Small intestine (tissue), 7 donors: ENCODE data around the gene VENTX. TPM values are rescaled to one million over a fixed set of nuclear protein-coding genes. Genes with fewer than 3 reads are reported as not detected.

Source experiments
- DNase-seq, 2 donors: peaks; one replicate each; pipeline versions ENCODE4 v3.0.0 to v3.0.0-alpha.2; 2013
- FAIRE-seq: peaks from 2 replicates; lab custom pipeline; 2012; peaks lifted over from hg19 to GRCh38; lab: Jason Lieb, UNC
- H3K27ac ChIP-seq, 3 donors: one replicate each; pipeline ENCODE4 v1.5.1; 2013; ENCODE audit warnings: low read length in 2 of 3, mild to moderate bottlenecking in 2 of 3, control low read depth in 1 of 3, inconsistent platforms in 1 of 3, low read depth in 1 of 3, moderate library complexity in 1 of 3
- H3K27me3 ChIP-seq, 3 donors: one replicate each; pipeline ENCODE4 v1.6.1; 2013; ENCODE audit warnings: low read length in 3 of 3, inconsistent platforms in 1 of 3; ENCODE audit not compliant: control insufficient read depth in 3 of 3, insufficient read depth in 3 of 3
- H3K36me3 ChIP-seq, 3 donors: one replicate each; pipeline ENCODE4 v1.6.1; 2013; ENCODE audit warnings: low read length in 3 of 3, inconsistent platforms in 1 of 3, low read depth in 1 of 3, mild to moderate bottlenecking in 1 of 3, moderate library complexity in 1 of 3; ENCODE audit not compliant: control insufficient read depth in 3 of 3, insufficient read depth in 2 of 3
- H3K4me1 ChIP-seq, 3 donors: one replicate each; pipeline ENCODE4 v1.6.1; 2013; ENCODE audit warnings: low read length in 2 of 3, inconsistent platforms in 1 of 3, low read depth in 1 of 3, mild to moderate bottlenecking in 1 of 3, moderate library complexity in 1 of 3; ENCODE audit not compliant: control insufficient read depth in 3 of 3, insufficient read depth in 2 of 3
- H3K4me3 ChIP-seq, 3 donors: one replicate each; pipeline ENCODE4 v1.5.1; 2013; ENCODE audit warnings: low read length in 3 of 3, control low read depth in 1 of 3, inconsistent platforms in 1 of 3, low read depth in 1 of 3, mild to moderate bottlenecking in 1 of 3, moderate library complexity in 1 of 3
- H3K9me3 ChIP-seq, 2 donors: one replicate each; pipeline ENCODE4 v1.6.1; 2013; ENCODE audit warnings: low read depth in 1 of 2, low read length in 1 of 2; ENCODE audit not compliant: control insufficient read depth in 2 of 2, insufficient read depth in 1 of 2
- WGBS, 3 donors: extraction: QIAGEN DNeasy Blood & Tissue Kit; methylation state at CpG; one replicate each; pipeline ENCODE4 v1.1.7; 2013; 5-methylcytosine and 5-hydroxymethylcytosine counted together
- polyA plus RNA-seq, 4 donors: library from polyadenylated mRNA; stranded (reverse) in 3 of 4; unstranded in 1 of 4; fragments of 200-250 nt in 3 of 4; fragments of 120-200 nt in 1 of 4; gene quantifications; one replicate each; pipeline versions ENCODE4 v1.2.1 to v1.2.3, GENCODE V29; 2013
- donor health status: healthy with polysubstance abuse.
- donor health status: control.
- donor health status: control.
- donor health status: Bipolar disorder and iron deficiency.
- donor health status: healthy.

The VENTX gene
- polyA plus RNA-seq, 4 donors: 0.19 to 0.30 TPM; not detected in 2

- DNase-seq: no peak
- 8 to 13% (median 13%) methylated on average over 6 of the region's 6 CpGs for WGBS, 3 donors
Observed at GRCh38 chr10:133276100-133276434, 38.4 kb downstream of the VENTX start.

GRCh38 chr10:133276435-133277201, 39.0 kb downstream of the VENTX start, which contains the start of gene ADAM8:
Gene ADAM8, minus strand, starts transcription at chr10:133276868. Its CDS starts 51 bp downstream, at chr10:133276817.
- peak within 1 kb of the TSS in 1 of 3 donors; percentile 59 for H3K4me3 ChIP-seq
- H3K27ac ChIP-seq: peak within 1 kb of the TSS; percentile 50 to 72 (median 53)
- peaks cover 2 to 34% (median 9%) of the 10 kb centered on the region in 3 donors for H3K36me3 ChIP-seq
- H3K9me3 ChIP-seq: no peaks in the 10 kb centered on the region
- 5 to 7% (median 6%) methylated on average over 45 to 63 of the region's 63 CpGs for WGBS, 3 donors
- DNase-seq (peak; percentile 22 to 57), FAIRE-seq (no peak)
- H3K4me1 ChIP-seq: peaks cover 0 to 34% (median 2%) of the 10 kb centered on the region in 3 donors
- peaks cover 0 to 17% (median 4%) of the 10 kb centered on the region in 3 donors for H3K27me3 ChIP-seq

More at GRCh38 chr10:133276100-133276434, 38.4 kb downstream of the VENTX start:
- no peak for FAIRE-seq
- peak overlapping the region in 1 of 3 donors; percentile 59 for H3K4me3 ChIP-seq
- peak overlapping the region in 2 of 3 donors; percentile 49 to 50 for H3K27ac ChIP-seq
- no peaks in the 10 kb centered on the region for H3K9me3 ChIP-seq
- peaks cover 0 to 32% (median 7%) of the 10 kb centered on the region in 3 donors for H3K36me3 ChIP-seq
- peaks cover 0 to 34% (median 2%) of the 10 kb centered on the region in 3 donors for H3K4me1 ChIP-seq
- peaks cover 0 to 17% (median 4%) of the 10 kb centered on the region in 3 donors for H3K27me3 ChIP-seq

GRCh38 chr10:133277277-133277992, 39.8 kb downstream of the VENTX start:
- 65 to 69% (median 69%) methylated on average over 21 to 25 of the region's 25 CpGs for WGBS, 3 donors
- peaks cover 0 to 17% (median 4%) of the 10 kb centered on the region in 3 donors for H3K27me3 ChIP-seq
- DNase-seq: no peak
- H3K4me1 ChIP-seq: peaks cover 0 to 34% (median 2%) of the 10 kb centered on the region in 3 donors
- H3K27ac ChIP-seq: peak overlapping the region; percentile 2 to 72 (median 53)
- no peak for FAIRE-seq
- H3K4me3 ChIP-seq: no peak overlapping the region
- peaks cover 10 to 40% (median 11%) of the 10 kb centered on the region in 3 donors for H3K36me3 ChIP-seq
- H3K9me3 ChIP-seq: no peaks in the 10 kb centered on the region

- WGBS, 3 donors: 61 to 69% (median 62%) methylated on average over 12 of the region's 12 CpGs
- Histone ChIP-seq H3K4me3 (no peak overlapping the region), H3K4me1 (peaks cover 0 to 34% (median 2%) of the 10 kb centered on the region in 3 donors), H3K27me3 (peaks cover 0 to 17% (median 4%) of the 10 kb centered on the region in 3 donors), H3K36me3 (peaks cover 15 to 47% (median 18%) of the 10 kb centered on the region in 3 donors), H3K9me3 (no peaks in the 10 kb centered on the region), H3K27ac (peak overlapping the region; percentile 2 to 72 (median 53))
- peak in 1 of 2 donors; percentile 22 for DNase-seq
- FAIRE-seq: no peak
Observed at GRCh38 chr10:133277993-133278576, 40.4 kb downstream of the VENTX start.

- 55 to 61% (median 55%) methylated on average over 19 of the region's 19 CpGs for WGBS, 3 donors
- FAIRE-seq: no peak
- Histone ChIP-seq H3K9me3 (no peaks in the 10 kb centered on the region), H3K27ac (peak overlapping the region; percentile 63 to 84 (median 72)), H3K4me3 (peak overlapping the region in 1 of 3 donors; percentile 8), H3K27me3 (peaks cover 0 to 17% (median 4%) of the 10 kb centered on the region in 3 donors), H3K4me1 (peaks cover 0 to 34% (median 2%) of the 10 kb centered on the region in 3 donors), H3K36me3 (peaks cover 15 to 53% (median 23%) of the 10 kb centered on the region in 3 donors)
- peak; percentile 53 to 68 for DNase-seq
Observed at GRCh38 chr10:133278577-133279265, 41.1 kb downstream of the VENTX start.

GRCh38 chr10:133279326-133280226, 41.9 kb downstream of the VENTX start:
- no peaks in the 10 kb centered on the region for H3K9me3 ChIP-seq
- H3K4me3 ChIP-seq: no peak overlapping the region
- peaks cover 15 to 62% (median 30%) of the 10 kb centered on the region in 3 donors for H3K36me3 ChIP-seq
- H3K27me3 ChIP-seq: peaks cover 0 to 17% (median 3%) of the 10 kb centered on the region in 3 donors
- DNase-seq (no peak), FAIRE-seq (no peak)
- peaks cover 0 to 33% (median 2%) of the 10 kb centered on the region in 3 donors for H3K4me1 ChIP-seq
- 79 to 88% (median 82%) methylated on average over 24 of the region's 24 CpGs for WGBS, 3 donors
- H3K27ac ChIP-seq: peak overlapping the region in 2 of 3 donors; percentile 63 to 84

GRCh38 chr10:133280391-133281059, 42.9 kb downstream of the VENTX start:
- Histone ChIP-seq H3K36me3 (peaks cover 24 to 71% (median 35%) of the 10 kb centered on the region in 3 donors), H3K27me3 (peaks cover 0 to 9% (median 2%) of the 10 kb centered on the region in 3 donors), H3K27ac (no peak overlapping the region), H3K4me1 (peaks cover 0 to 23% (median 2%) of the 10 kb centered on the region in 3 donors), H3K4me3 (no peak overlapping the region), H3K9me3 (no peaks in the 10 kb centered on the region)
- no peak for DNase-seq
- FAIRE-seq: no peak
- 92 to 96% (median 95%) methylated on average over 10 of the region's 10 CpGs for whole genome bisulfite sequencing, 3 donors
